ENCODE results near the gene RTL10. TPM values are rescaled to one million over a fixed set of nuclear protein-coding genes. Genes with fewer than 3 reads are reported as not detected.
"Not testable (repeated sequence)": the region's sequence is repeated elsewhere in the genome, so short reads cannot be mapped to it uniquely, and the experiment has no call there.

RTL10 gene
- total and polyA plus RNA-seq, 2 of the 13 experiments (the other 11 are each of a cell fraction or from before 2014, with no cell fraction given) = 14.1 to 15.8 TPM

DNA sequence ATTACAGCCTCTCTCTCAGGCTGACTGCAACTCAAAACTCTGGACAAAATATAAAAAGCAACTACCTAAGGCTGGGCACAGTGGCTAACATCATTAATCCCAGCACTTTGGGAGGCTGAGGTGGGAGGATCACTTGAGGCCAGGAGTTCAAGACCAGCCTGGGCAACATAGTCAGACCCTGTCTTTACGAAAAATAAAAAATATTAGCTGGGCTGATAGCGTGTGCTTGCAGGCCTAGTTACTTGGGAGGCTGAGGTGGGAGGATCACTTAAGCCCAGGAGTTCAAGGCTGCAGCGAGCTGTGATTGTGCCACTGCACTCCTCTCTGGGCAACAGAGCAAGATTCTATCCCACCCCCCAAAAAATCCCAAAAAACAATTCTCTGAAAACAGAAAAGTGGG, 22.7 kb downstream of the RTL10 start:
- H3K9me3 ChIP-seq (ENCODE audit: low read length); H3K4me2 ChIP-seq (ENCODE audit: low read depth, low read length); intact Hi-C loops (cut with micrococcal nuclease; ENCODE audit: unreplicated experiment); H2AFZ ChIP-seq (ENCODE audit: low read length); H3K79me2 ChIP-seq (ENCODE audit: insufficient read depth, low read length); H3K27me3 ChIP-seq (ENCODE audit: control insufficient read depth in 1 of 2, insufficient read depth in 2 of 2, low read length in 2 of 2); H4K20me1 ChIP-seq (ENCODE audit: insufficient read depth, low read length); DNase-seq (ENCODE audit: low spot score); in situ Hi-C loops (cut with HindIII; ENCODE audit: extremely low pct_ligation_motif_present, low pct_unique_long_range_greater_than_20kb); FAIRE-seq; H3K9ac ChIP-seq (ENCODE audit: insufficient read depth, low read depth, low read length); H3K27ac ChIP-seq (ENCODE audit: extremely low read length, insufficient read depth, low read length); H3K4me3 ChIP-seq (replicated peaks in 1 of 3; ENCODE audit: insufficient read depth in 1 of 3, low read depth in 2 of 3, low read length in 3 of 3); ATAC-seq; H3K36me3 ChIP-seq (replicated peaks in 1 of 2; ENCODE audit: control insufficient read depth in 1 of 2, insufficient read depth in 2 of 2, low read length in 2 of 2); BruUV-seq (replicated peaks); CTCF ChIA-PET (ENCODE audit: low intra/inter-chr PET ratio, low total read pairs): not testable (repeated sequence)
- H3K4me1 ChIP-seq (ENCODE audit: insufficient read depth, low read length) = peaks cover 10% of the 10 kb centered on the region
- 97% methylated on average over 3 of the region's 3 CpGs for WGBS (ENCODE audit: low lambda C conversion rate)
- TF ChIP-seq, protein P1, sequence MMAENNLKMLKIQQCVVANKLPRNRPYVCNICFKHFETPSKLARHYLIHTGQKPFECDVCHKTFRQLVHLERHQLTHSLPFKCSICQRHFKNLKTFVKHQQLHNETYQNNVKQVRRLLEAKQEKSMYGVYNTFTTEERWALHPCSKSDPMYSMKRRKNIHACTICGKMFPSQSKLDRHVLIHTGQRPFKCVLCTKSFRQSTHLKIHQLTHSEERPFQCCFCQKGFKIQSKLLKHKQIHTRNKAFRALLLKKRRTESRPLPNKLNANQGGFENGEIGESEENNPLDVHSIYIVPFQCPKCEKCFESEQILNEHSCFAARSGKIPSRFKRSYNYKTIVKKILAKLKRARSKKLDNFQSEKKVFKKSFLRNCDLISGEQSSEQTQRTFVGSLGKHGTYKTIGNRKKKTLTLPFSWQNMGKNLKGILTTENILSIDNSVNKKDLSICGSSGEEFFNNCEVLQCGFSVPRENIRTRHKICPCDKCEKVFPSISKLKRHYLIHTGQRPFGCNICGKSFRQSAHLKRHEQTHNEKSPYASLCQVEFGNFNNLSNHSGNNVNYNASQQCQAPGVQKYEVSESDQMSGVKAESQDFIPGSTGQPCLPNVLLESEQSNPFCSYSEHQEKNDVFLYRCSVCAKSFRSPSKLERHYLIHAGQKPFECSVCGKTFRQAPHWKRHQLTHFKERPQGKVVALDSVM (CRISPR knock-in tag; IDR thresholded peaks at IDR 0.05) = peak; percentile 58; the same call in 1 of the 2 replicates
- POLR2A ChIA-PET = interaction anchor here (1.4 kb wide), 1 partner anchor 8 kb away, joined by 3 read pairs; no protein-coding TSS in a partner anchor

DNA sequence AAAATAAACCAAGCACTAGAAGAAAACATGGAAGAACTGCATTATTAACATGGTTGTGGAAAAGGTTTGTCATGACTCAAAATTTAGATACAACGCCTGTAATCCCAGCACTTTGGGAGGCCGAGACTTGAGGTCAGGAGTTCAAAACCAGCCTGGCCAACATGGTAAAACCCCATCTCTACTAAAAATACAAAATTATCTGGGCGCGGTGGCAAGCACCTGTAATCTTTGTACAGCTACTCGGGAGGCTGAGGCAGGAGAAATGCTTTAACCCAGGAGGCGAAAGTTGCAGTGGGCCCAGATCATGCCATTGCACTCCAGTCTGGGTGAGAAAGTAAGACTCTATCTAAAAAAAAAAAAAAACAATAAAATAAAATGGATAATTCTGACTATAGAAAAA, 23.7 kb downstream of the RTL10 start:
- Histone ChIP-seq H3K36me3 (replicated peaks in 1 of 2; ENCODE audit: control insufficient read depth in 1 of 2, insufficient read depth in 2 of 2, low read length in 2 of 2) (no peaks in the 10 kb centered on the region), H3K4me2 (ENCODE audit: low read depth, low read length) (no peak overlapping the region), H3K79me2 (ENCODE audit: insufficient read depth, low read length) (no peaks in the 10 kb centered on the region), H2AFZ (ENCODE audit: low read length) (no peak overlapping the region), H3K27me3 (ENCODE audit: control insufficient read depth in 1 of 2, insufficient read depth in 2 of 2, low read length in 2 of 2) (no peaks in the 10 kb centered on the region), H3K9me3 (ENCODE audit: low read length) (no peaks in the 10 kb centered on the region), H3K4me1 (ENCODE audit: insufficient read depth, low read length) (peaks cover 20% of the 10 kb centered on the region), H3K4me3 (replicated peaks in 1 of 3; ENCODE audit: insufficient read depth in 1 of 3, low read depth in 2 of 3, low read length in 3 of 3) (no peak overlapping the region), H3K9ac (ENCODE audit: insufficient read depth, low read depth, low read length) (no peak overlapping the region), H3K27ac (ENCODE audit: extremely low read length, insufficient read depth, low read length) (no peak overlapping the region), H4K20me1 (ENCODE audit: insufficient read depth, low read length) (no peaks in the 10 kb centered on the region)
- POLR2A ChIA-PET = no interaction called here
- in situ Hi-C loops (cut with HindIII; ENCODE audit: extremely low pct_ligation_motif_present, low pct_unique_long_range_greater_than_20kb) = no loop called here
- no peak for FAIRE-seq
- CTCF ChIA-PET (ENCODE audit: low intra/inter-chr PET ratio, low total read pairs) = no interaction called here
- intact Hi-C loops (cut with micrococcal nuclease; ENCODE audit: unreplicated experiment) = no loop called here
- BruUV-seq (replicated peaks) = no TSS peak
- no peak for DNase-seq (ENCODE audit: low spot score)
- ATAC-seq = no peak
- WGBS (ENCODE audit: low lambda C conversion rate) = 95% methylated on average over 6 of the region's 6 CpGs
- TF ChIP-seq, protein P2, sequence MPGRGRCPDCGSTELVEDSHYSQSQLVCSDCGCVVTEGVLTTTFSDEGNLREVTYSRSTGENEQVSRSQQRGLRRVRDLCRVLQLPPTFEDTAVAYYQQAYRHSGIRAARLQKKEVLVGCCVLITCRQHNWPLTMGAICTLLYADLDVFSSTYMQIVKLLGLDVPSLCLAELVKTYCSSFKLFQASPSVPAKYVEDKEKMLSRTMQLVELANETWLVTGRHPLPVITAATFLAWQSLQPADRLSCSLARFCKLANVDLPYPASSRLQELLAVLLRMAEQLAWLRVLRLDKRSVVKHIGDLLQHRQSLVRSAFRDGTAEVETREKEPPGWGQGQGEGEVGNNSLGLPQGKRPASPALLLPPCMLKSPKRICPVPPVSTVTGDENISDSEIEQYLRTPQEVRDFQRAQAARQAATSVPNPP (CRISPR knock-in tag; IDR thresholded peaks at IDR 0.05) = no peak
- TF ChIP-seq ZNF713 (CRISPR knock-in tag; IDR thresholded peaks at IDR 0.05) (no peak), CBFB (CRISPR knock-in tag; IDR thresholded peaks at IDR 0.05) (no peak), ZNF460 (CRISPR knock-in tag; IDR thresholded peaks at IDR 0.05; ENCODE audit: borderline replicate concordance) (no peak), GTF3A (CRISPR knock-in tag; conservative IDR thresholded peaks at IDR 0.05) (no peak), KDM5A (IDR thresholded peaks at IDR 0.05; ENCODE audit: borderline replicate concordance, low read length) (no peak), NONO (IDR thresholded peaks at IDR 0.05) (no peak), NONO (CRISPR knock-in tag; conservative IDR thresholded peaks at IDR 0.05) (no peak), ZNF3 (CRISPR knock-in tag; IDR thresholded peaks at IDR 0.05) (no peak)
- TF ChIP-seq, protein P3, sequence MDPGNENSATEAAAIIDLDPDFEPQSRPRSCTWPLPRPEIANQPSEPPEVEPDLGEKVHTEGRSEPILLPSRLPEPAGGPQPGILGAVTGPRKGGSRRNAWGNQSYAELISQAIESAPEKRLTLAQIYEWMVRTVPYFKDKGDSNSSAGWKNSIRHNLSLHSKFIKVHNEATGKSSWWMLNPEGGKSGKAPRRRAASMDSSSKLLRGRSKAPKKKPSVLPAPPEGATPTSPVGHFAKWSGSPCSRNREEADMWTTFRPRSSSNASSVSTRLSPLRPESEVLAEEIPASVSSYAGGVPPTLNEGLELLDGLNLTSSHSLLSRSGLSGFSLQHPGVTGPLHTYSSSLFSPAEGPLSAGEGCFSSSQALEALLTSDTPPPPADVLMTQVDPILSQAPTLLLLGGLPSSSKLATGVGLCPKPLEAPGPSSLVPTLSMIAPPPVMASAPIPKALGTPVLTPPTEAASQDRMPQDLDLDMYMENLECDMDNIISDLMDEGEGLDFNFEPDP (CRISPR knock-in tag; conservative IDR thresholded peaks at IDR 0.05) = no peak
- TF ChIP-seq, protein P4, sequence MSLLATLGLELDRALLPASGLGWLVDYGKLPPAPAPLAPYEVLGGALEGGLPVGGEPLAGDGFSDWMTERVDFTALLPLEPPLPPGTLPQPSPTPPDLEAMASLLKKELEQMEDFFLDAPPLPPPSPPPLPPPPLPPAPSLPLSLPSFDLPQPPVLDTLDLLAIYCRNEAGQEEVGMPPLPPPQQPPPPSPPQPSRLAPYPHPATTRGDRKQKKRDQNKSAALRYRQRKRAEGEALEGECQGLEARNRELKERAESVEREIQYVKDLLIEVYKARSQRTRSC (CRISPR knock-in tag; IDR thresholded peaks at IDR 0.05; ENCODE audit: low read depth) = no peak
- TF ChIP-seq, protein P5, sequence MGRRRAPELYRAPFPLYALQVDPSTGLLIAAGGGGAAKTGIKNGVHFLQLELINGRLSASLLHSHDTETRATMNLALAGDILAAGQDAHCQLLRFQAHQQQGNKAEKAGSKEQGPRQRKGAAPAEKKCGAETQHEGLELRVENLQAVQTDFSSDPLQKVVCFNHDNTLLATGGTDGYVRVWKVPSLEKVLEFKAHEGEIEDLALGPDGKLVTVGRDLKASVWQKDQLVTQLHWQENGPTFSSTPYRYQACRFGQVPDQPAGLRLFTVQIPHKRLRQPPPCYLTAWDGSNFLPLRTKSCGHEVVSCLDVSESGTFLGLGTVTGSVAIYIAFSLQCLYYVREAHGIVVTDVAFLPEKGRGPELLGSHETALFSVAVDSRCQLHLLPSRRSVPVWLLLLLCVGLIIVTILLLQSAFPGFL (CRISPR knock-in tag; IDR thresholded peaks at IDR 0.05) = no peak

Measured in HepG2 (cell line).